NOMO-1 treated with dmso at 0.1 percent for 144 hours (cell line): ENCODE results near the gene TMEM190.
"Not testable (repeated sequence)": the region's sequence is repeated elsewhere in the genome, so short reads cannot be mapped to it uniquely, and the experiment has no call there.

ENCODE experiments used
- DNase-seq: peaks from one replicate; lab custom pipeline; 2025; ENCODE audit not compliant: unreplicated experiment; lab: John Stamatoyannopoulos, UW

TMEM190 gene

GRCh38 chr19:55389386-55390317 is 13.0 kb downstream of the TMEM190 start:
- DNase-seq = no peak

- no peak for DNase-seq
These were observed 13.8 kb downstream of the TMEM190 start for GRCh38 chr19:55390461-55390880.

- no peak for DNase-seq
These were observed 14.6 kb downstream of the TMEM190 start for GRCh38 chr19:55391191-55391670.

- no peak for DNase-seq
These were observed 15.3 kb downstream of the TMEM190 start for GRCh38 chr19:55391702-55392615.

GRCh38 chr19:55392820-55393761 is 16.5 kb downstream of the TMEM190 start:
- DNase-seq = no peak

GRCh38 chr19:55398200-55398925 is 21.7 kb downstream of the TMEM190 start:
- DNase-seq = peak; percentile 44

GRCh38 chr19:55400281-55401087 is 23.9 kb downstream of the TMEM190 start:
- DNase-seq = no peak

GRCh38 chr19:55401390-55401789 is 24.8 kb downstream of the TMEM190 start:
- DNase-seq = not testable (repeated sequence)

GRCh38 chr19:55402509-55402908 is 25.9 kb downstream of the TMEM190 start:
- no peak for DNase-seq

GRCh38 chr19:55405638-55406037 is 29.0 kb downstream of the TMEM190 start:
- DNase-seq = no peak

GRCh38 chr19:55406091-55406825 is 29.6 kb downstream of the TMEM190 start:
- no peak for DNase-seq

GRCh38 chr19:55406826-55407549 is 30.4 kb downstream of the TMEM190 start:
- no peak for DNase-seq

GRCh38 chr19:55407550-55407799 is 30.8 kb downstream of the TMEM190 start, which contains the start of gene UBE2S:
UBE2S (minus strand) TSS chr19:55407788; CDS start chr19:55407589, 199 bp downstream.
- DNase-seq = not testable (repeated sequence)

- peak; percentile 99 for DNase-seq
These were observed 31.3 kb downstream of the TMEM190 start for GRCh38 chr19:55407800-55408532.

GRCh38 chr19:55408533-55408872 is 31.9 kb downstream of the TMEM190 start:
- DNase-seq = no peak

GRCh38 chr19:55409179-55409578 is 32.6 kb downstream of the TMEM190 start:
- DNase-seq = not testable (repeated sequence)

GRCh38 chr19:55410168-55410567 is 33.5 kb downstream of the TMEM190 start:
- no peak for DNase-seq
